GM21723 (cell line): ENCODE measurements around the gene IKBKE.

Experiments
- ATAC-seq: cut with Tn5 transposase; IDR thresholded peaks from one replicate; pipeline ENCODE4 v1.9.1; 2021; ENCODE audit warnings: mild to moderate bottlenecking, moderate library complexity; ENCODE audit not compliant: unreplicated experiment

The IKBKE gene

DNA sequence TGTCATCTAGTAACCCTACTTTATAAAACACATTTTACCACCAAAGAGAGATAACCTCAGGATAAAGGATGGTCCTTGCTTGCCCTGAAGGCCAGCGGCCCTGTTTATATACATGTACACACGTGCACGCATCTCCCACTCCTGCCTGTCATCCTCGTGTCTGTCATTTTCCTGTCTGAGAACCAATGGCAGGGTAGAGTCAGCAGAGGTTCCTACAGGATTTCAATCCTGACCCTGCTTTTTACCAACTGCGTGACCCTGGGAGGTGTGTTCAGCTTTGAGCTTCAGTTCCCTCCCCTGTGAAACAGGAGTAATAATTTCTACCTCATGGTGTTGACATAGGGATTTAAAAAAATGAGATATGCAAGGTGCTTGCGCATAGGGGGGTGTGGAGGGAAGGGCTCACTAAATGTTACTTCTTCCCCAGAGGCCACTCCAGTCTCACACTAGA is 24.8 kb downstream of the IKBKE start:
- no peak for ATAC-seq

DNA sequence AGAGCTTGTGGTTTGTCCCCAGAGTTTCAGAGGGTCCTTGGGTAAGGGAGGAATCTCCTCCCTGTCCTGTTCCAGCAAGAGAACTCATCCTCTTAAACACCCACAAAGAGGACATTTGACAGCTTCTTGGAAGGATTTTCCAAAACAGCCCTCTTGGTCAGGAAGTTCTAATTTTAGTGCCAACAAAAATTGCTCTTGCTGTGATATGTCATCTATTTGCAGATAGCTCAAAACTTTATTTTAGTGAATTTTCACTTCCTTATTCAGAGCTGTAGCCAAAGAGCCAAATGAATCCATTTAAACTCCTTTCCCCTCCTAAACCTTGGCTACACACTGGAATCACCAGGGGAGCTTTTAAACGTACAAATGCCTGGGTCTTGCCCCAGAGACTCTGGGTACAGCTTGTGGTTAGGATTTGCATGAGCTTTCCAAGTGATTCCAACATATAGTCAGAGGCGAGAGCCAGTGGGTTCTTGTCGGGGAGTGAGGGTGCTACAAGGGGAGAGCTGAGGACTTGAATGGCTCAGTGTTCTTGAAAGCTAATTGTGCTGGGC is 25.3 kb downstream of the IKBKE start:
- peak; percentile 38 for ATAC-seq

DNA sequence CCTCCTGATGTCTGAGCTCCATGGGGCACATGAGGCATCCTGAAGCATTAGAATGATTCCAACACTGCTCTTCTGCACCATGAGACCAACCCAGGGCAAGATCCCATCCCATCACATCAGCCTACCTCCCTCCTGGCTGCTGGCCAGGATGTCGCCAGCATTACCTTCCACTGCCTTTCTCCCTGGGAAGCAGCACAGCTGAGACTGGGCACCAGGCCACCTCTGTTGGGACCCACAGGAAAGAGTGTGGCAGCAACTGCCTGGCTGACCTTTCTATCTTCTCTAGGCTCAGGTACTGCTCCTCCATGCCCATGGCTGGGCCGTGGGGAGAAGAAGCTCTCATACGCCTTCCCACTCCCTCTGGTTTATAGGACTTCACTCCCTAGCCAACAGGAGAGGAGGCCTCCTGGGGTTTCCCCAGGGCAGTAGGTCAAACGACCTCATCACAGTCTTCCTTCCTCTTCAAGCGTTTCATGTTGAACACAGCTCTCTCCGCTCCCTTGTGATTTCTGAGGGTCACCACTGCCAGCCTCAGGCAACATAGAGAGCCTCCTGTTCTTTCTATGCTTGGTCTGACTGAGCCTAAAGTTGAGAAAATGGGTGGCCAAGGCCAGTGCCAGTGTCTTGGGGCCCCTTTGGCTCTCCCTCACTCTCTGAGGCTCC is 26.0 kb downstream of the IKBKE start:
- ATAC-seq = peak; percentile 54

DNA sequence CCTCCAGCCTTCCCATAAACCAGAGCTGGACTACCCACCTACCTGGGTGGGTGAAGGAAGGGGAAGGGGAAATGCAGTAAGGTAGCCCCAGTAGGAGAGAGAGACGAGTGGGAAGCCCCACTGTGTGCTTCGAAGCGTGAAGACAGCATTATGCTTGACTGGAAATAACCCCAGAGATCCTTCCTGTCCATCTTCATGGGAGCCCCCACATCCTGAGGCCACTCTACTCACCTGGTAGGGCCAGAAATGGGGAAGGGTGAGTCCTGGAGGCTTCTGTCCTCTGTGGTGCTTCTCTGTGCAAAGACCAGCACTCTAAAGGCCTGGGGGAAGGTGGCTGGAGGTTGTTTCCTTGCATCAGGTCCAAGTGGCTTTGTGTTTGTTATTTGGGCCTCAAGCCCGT is 27.1 kb downstream of the IKBKE start:
- no peak for ATAC-seq

DNA sequence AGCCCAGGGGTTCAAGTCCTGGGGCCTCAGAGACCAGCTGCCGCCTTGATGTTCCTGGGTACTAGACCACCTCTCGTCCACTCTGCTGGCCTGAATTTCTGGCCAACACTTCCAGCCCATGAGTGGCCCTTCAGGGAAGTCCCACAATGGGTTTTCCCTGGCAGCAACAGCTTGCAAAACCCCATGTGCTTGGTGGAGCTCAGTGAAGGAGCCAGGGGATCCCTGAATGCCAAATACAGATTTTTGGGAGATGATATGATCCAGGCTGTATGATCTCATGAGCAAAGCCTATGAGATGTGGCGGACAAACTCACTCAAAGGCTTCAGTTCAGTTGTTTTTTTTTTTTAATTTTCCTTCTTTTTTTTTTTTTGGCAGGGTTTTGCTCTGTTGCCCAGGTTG is 27.5 kb downstream of the IKBKE start:
- ATAC-seq = no peak

DNA sequence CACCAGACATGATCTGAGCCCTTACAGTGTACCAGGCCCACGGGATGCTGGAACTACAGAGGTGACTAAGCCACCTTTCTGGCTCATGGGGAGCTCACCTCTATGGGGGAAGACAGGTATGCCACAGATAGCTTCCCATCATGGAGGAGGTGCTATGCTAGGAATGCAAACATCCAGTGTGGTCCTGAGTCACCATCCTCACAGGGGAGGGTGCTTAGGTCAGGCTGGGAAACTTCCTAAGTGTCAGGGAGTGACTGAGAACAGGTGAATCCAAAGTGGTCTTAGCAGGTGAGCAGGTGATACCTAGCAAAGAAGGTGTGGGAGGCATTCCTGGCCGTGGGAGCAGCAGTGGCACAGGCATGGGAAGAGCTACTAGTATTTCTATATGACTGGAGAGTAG is 28.4 kb downstream of the IKBKE start:
- ATAC-seq = no peak

DNA sequence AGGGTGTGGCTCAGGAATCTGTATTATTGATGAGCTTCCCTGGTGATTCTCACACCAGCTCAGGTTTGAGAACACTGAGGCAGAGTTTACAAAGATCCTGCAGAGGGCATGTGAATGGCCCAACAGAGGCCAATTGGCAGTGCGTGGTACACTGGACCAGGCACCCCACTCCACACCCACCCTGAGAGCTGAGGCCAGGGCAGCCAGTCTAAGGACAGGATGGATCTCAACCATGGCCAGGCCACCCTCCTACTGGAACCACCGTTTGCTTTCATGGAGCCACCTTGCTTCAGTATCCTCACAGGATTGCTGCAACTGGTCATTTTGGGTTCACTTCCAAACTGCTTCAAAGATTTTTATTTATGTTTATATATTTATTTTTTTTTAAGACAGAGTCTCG is 29.8 kb downstream of the IKBKE start:
- no peak for ATAC-seq

DNA sequence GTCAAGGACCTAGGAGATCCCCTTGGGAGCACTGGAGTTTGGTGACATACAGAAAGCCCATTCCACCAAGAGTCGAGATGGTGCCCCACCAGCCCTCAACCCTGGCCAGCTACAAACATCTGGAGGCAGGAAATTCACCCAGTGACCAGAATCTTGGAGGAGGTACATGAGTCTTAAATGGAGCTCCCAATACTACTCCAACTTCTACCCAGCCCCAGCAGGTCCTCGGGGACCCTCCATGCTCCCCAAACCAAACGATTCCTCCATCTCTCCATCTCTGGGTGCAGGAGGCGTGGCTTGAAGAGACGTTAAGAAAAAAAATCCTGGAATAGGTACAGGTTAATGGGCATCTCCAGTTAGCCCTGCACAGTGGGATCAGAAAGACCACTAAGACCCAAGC is 31.6 kb downstream of the IKBKE start:
- no peak for ATAC-seq

DNA sequence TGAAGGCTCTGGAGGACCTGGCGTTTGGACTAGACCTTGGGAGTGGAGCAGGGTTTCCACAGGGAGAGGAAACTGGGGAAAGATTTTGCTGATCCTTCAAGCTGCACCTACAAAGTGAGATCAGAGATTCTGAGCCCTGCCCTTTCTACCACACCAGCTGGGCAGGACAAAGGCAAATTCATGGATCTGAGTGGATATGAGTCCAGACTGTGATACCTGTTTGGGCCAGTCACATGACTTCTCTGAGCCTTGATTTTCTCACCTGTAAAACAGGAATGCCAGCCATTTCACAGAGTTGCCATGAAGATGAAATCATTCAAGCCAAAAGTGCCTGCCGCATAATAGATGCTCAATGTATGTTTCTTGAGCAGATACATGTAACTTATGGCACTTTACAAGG is 32.1 kb downstream of the IKBKE start:
- no peak for ATAC-seq

DNA sequence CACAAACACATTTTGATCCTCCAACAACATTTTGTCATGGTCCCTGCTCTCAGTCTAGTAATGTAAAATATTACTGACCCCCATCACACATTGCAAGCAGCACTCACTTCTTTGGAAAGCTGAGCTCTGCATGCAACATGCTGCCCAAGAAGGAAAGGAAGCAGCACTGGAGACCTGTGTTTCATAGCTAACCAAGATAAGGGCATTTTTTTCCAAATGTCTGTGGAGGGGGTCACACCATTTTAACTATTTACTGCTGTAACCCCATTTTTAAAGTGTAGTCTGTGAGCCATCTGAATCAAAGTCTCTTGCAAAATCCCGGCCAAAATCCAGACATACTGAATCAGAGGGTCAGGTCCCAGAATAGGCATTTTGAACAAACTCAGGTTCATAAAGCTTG is 32.5 kb downstream of the IKBKE start:
- ATAC-seq = no peak

DNA sequence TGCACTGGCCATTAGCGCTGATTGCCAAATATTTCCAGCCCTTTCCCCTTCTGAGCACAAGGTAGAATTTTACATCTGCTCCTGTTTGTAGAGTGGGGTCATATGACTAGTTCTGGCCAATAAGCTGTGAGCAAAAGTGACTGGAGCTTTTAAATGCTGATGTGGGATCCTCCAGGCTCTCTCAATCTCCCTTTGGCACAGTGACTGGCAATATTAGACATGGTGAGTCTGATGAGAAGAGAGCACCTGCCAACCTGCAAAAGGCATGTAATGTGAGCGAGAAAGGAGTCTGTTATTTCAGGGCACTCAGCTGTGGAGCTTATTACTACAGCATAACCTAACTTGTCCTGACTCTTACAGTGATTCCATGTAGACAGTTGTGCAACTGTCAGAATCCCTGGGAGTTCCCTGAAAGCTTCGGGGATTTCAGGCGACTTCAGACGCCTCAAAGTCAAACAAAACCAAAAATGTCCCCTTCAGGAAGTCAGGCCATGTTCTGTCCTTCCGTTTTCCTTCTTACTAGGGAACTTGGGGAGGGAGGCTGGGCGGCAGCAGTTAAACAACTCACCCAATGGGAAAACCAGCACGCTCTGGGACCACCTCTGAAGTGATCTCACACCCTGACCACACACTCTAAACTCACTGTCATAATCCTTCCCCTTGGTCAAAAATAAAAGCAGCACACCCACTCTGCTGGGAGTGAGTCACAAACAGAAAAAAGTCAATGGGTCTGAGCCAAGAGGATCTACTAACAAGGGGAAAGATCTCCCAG is 33.5 kb downstream of the IKBKE start:
- peak; percentile 58 for ATAC-seq

DNA sequence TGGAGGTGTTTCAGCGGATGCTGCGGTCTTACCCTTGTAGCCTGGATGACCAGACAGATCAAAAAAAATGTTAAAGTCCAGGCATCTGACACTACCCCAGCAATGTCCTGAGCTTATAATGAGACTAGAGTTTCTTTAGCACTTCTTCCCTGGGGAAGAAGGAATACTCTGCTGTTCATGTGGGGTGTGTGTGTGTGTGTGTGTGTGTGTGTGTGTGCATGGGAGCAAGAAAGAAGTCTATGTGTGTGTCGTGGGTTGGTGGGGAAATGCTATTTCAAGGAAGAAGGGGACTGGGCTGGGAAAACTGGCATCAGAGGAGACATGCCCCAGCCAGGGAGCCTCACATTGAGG is 34.1 kb downstream of the IKBKE start:
- ATAC-seq = no peak

DNA sequence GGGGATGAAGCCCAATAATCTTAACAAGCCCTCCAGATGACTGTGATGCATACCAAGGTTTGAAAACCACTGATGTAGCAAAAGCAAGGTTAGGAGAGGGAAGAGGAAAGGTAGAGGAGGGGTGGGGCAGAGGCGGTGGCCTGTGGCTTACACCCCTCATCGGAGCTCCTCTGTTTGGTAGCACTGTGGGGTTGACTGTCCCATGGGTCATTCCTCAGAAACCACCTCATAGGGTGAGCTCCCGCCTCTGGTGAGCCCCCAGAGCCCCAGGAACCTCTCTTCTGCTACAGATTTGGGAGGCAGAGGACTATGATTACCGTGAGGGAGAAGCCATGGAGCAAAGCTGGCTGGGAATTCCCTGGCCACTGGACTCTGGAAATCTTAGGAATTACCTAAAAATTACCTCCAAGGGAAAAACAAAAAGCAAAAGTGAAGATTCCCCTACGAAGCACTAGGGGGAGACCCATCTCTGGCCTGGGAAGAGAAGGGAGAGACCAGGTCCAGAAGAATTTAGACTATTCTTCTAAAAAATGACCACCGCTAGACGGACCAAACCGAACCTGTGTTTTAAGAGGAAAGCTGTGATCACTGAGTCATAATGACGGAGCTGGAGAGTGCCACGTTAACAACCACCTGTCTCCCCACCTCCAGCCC is 35.6 kb downstream of the IKBKE start:
- no peak for ATAC-seq

DNA sequence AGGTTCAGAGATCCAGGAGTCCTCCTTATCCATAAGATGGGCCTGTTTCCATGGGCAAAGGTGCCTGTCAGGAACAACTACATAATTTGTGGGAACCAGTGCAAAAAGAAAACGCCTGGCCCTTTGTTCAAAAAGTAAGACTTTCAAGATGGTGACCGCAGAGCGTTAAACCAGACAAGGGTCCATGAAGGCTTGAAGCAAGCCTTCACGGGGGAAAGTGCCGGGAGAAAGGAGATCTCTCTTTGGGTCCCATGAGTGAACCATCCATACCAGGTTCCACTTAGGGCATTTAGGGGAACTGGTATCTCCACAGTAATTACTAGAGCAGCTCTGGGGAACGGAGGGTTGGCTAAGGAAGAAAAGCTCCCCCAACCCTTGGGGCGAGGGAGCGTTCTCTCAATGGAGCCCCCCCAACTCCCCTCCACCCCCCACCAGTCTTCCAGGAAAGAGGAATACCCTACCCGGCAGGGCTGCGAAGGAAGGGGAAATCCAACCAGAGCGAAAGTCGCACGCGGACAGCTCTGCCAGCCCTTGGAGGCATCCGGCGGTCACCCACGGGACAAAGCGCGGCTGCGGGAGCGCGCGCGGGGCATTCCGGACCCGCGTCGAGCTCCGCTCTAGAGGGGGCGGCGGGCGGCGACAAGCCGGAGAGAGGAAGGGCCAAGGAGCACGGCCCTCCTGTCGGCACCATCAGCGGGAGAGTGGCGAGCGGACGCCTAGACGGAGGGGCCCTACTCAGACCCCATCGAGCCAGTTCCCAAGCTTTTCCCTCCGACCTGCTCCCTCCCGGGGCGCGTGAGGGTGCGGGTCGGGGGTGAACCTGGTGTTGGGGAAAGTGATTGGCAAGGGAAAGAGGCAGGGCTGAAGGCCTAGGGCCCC is 36.4 kb downstream of the IKBKE start:
- peak; percentile 34 for ATAC-seq

DNA sequence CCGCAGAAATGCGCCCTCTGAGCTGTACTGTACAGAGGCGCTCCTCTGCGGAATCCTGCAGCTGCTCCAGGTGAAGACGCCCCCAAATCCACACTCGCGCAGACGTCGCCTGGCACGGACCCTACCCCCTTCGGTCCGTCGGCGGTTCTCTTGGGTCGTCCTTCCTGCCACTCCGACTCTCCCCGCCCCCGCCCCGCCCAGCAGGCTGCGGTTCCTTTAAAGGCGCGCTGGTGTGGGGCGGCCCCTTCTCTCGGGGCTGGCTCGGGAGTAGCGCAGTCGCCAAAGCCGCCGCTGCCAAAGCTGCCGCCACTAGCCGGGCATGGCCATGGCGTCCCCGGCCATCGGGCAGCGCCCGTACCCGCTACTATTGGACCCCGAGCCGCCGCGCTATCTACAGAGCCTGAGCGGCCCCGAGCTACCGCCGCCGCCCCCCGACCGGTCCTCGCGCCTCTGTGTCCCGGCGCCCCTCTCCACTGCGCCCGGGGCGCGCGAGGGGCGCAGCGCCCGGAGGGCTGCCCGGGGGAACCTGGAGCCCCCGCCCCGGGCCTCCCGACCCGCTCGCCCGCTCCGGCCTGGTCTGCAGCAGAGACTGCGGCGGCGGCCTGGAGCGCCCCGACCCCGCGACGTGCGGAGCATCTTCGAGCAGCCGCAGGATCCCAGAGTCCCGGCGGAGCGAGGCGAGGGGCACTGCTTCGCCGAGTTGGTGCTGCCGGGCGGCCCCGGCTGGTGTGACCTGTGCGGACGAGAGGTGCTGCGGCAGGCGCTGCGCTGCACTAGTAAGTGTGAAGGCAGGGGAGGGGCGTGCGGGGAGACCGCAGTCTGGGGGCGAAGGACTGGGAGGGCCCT is 37.2 kb downstream of the IKBKE start, which contains the start of gene RASSF5:
TSS of gene RASSF5 (plus strand) at position 248 of the 846 bp plus-strand sequence. CDS start at position 320, 72 bp downstream.
- ATAC-seq = peak; percentile 64

DNA sequence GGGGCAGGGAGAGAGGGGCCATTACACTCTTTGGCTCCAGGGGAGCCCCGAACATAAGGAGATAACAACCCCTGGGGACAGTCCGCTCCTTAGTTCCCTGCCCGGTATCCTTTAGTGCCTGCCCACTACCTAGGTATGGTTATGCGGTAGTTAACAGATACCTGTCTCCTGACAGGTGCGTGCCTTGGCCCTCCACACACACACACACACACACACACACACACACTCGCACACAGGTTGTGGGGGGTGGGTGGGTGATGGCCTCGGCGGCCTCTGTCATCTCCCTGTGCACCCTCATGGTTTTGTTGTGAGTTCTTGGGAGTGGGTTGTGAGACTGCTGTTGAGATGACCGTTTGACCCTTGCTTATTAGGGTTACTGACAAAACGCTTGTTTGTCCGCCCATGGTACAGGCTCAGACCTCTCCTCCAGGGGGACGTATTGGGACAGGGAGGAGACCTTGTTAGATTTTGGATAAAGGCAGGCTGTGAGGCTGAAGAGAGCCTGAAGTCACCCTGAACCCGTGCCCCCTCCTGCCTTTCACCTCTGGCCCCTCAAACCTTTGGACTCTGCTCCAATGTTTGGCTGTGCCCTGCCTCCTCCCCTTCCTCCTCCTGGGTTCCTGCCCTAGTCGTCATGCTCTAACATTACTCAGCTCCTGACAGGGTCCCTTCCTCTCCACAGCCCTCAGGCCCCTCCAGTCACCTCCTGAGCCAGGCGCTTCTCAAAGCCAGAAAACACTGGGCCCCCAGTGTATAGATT is 38.0 kb downstream of the IKBKE start:
- ATAC-seq = no peak

DNA sequence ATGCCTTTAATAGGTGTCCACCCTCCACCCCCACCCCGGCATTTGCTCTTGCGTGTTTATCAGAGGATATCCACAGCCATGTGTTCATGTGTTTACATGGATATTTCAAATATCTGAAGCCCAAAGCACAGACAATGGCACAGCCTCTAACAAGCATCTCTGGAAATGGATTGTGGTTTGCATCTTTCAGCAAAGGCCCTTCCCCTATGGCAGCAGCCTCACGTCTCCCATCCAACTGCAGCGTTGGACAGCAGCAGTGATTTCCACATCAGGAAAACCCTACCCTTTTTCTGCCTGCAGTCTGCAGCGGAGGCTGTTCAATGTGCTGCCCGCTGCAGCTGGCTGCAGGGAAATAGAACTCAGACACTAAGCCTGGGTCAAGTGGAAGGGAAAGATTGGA is 38.7 kb downstream of the IKBKE start:
- no peak for ATAC-seq

DNA sequence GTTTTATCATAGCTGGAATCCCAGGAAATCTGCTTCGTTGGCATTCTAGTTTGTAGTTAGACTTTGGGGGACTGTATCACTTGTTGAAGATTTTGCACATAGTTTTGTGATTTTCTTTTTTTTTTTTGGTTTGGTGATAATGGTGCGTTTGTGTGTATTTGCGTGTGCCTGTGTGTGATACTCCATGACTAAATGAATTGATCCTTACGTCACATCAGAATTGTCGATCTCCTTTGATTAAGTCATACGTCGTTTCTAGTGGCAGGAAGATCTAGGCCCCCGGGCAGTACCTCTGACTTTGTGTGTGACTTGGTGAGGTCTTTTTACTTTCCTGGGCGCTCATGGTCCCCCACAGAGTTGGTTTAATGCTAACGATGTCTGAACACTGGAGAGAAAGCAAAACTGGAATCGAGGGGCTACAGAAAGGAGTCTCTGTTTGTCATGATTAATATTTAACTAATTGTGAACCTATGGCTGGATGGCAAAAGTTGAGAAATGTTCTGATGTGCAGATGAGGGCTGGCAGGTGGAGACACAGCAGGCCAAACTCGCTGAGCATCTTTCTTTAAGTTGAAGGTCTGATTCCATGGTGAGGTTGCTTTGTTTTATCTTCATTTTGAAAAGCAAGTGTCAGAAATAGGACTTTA is 39.5 kb downstream of the IKBKE start:
- ATAC-seq = no peak

DNA sequence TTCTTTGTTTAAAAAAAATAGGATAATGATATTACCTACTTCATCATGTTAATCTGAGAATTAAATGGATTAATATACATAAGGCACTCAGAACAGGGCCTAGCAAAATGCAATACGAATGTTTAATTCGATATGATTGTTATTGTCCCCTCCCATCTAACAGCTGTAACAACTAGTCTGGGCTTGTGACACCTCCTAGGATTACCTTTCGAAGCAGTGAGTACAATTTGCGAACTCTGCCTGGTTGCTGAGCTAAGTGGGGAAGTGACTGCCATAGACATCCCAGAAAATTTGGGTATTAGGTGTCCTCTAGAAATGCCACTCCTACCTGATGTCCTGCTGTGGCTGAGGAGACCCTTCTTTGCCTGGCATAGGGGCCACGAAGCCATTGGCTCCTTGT is 40.1 kb downstream of the IKBKE start:
- no peak for ATAC-seq
